Prostate gland (tissue), 2 donors: Measurements from ENCODE around the gene UVRAG.

Experiments used
- CTCF ChIP-seq, 4 experiments: fragments of 200-600 bp in 2 of 4; fragments of 450-650 bp in 2 of 4; sonication (generic) in 2 of 4; IDR thresholded peaks; 1 replicate in 3 of 4; 2 replicates in 1 of 4; pipeline ENCODE4 v1.5.1; 2016 to 2019; ENCODE audit warnings: antibody characterized with exemption in 4 of 4, mild to moderate bottlenecking in 2 of 4, moderate library complexity in 2 of 4
- POLR2A ChIP-seq: fragments of 450-650 bp; IDR thresholded peaks from one replicate; pipeline ENCODE4 v1.6.1; 2016; ENCODE audit warnings: antibody characterized with exemption, mild to moderate bottlenecking
- POLR2AphosphoS5 ChIP-seq: sonication (generic); formaldehyde crosslinking; IDR thresholded peaks from one replicate; pipeline ENCODE4 v1.6.1; 2017; ENCODE audit warnings: antibody characterized with exemption

- TF ChIP-seq POLR2A: no peak
- no peak for TF ChIP-seq CTCF (IDR thresholded peaks at IDR 0.05)
- no peak for TF ChIP-seq POLR2AphosphoS5
Observed at GRCh38 chr11:76141901-76142588, 327.0 kb downstream of the UVRAG start.
